Measurements from ENCODE around the gene ACOT11.

The ACOT11 gene

GRCh38 chr1:54585181-54586066 lies 37.4 kb downstream of the ACOT11 start:
- WGBS, 2 experiments: 93% methylated on average over 15 of the region's 15 CpGs
- Histone ChIP-seq H3K4me1 (ENCODE audit: control insufficient read depth, insufficient read depth, low read length) (peaks cover 23% of the 10 kb centered on the region), H3K4me3 (ENCODE audit: insufficient read depth, low read depth, low read length) (no peak overlapping the region), H3K27ac (ENCODE audit: insufficient read depth, low read depth, low read length, poor library complexity, severe bottlenecking) (no peak overlapping the region), H3K36me3 (ENCODE audit: control insufficient read depth, insufficient read depth, low read length) (no peaks in the 10 kb centered on the region), H3K27me3 (ENCODE audit: control insufficient read depth, insufficient read depth, low read length, poor library complexity, severe bottlenecking) (no peaks in the 10 kb centered on the region), H3K9me3 (ENCODE audit: control insufficient read depth, low read length) (no peaks in the 10 kb centered on the region)

GRCh38 chr1:54588377-54588776 lies 40.3 kb downstream of the ACOT11 start:
- Histone ChIP-seq H3K9me3 (ENCODE audit: control insufficient read depth, low read length) (no peaks in the 10 kb centered on the region), H3K27me3 (ENCODE audit: control insufficient read depth, insufficient read depth, low read length, poor library complexity, severe bottlenecking) (no peaks in the 10 kb centered on the region), H3K36me3 (ENCODE audit: control insufficient read depth, insufficient read depth, low read length) (no peaks in the 10 kb centered on the region), H3K4me1 (ENCODE audit: control insufficient read depth, insufficient read depth, low read length) (peaks cover 1% of the 10 kb centered on the region), H3K27ac (ENCODE audit: insufficient read depth, low read depth, low read length, poor library complexity, severe bottlenecking) (no peak overlapping the region), H3K4me3 (ENCODE audit: insufficient read depth, low read depth, low read length) (no peak overlapping the region)
- WGBS, 2 experiments: 91 to 93% methylated on average over 2 of the region's 2 CpGs

- no peak overlapping the region for H3K4me3 ChIP-seq (ENCODE audit: insufficient read depth, low read depth, low read length)
- 90 to 95% methylated on average over 5 of the region's 5 CpGs for WGBS, 2 experiments
- no peaks in the 10 kb centered on the region for H3K36me3 ChIP-seq (ENCODE audit: control insufficient read depth, insufficient read depth, low read length)
- H3K27me3 ChIP-seq (ENCODE audit: control insufficient read depth, insufficient read depth, low read length, poor library complexity, severe bottlenecking): no peaks in the 10 kb centered on the region
- no peaks in the 10 kb centered on the region for H3K4me1 ChIP-seq (ENCODE audit: control insufficient read depth, insufficient read depth, low read length)
- no peak overlapping the region for H3K27ac ChIP-seq (ENCODE audit: insufficient read depth, low read depth, low read length, poor library complexity, severe bottlenecking)
- no peaks in the 10 kb centered on the region for H3K9me3 ChIP-seq (ENCODE audit: control insufficient read depth, low read length)
Observed at GRCh38 chr1:54591127-54591756, 43.2 kb downstream of the ACOT11 start.

- Histone ChIP-seq H3K4me3 (ENCODE audit: insufficient read depth, low read depth, low read length) (no peak overlapping the region), H3K4me1 (ENCODE audit: control insufficient read depth, insufficient read depth, low read length) (no peaks in the 10 kb centered on the region), H3K9me3 (ENCODE audit: control insufficient read depth, low read length) (no peaks in the 10 kb centered on the region), H3K27me3 (ENCODE audit: control insufficient read depth, insufficient read depth, low read length, poor library complexity, severe bottlenecking) (no peaks in the 10 kb centered on the region), H3K36me3 (ENCODE audit: control insufficient read depth, insufficient read depth, low read length) (no peaks in the 10 kb centered on the region), H3K27ac (ENCODE audit: insufficient read depth, low read depth, low read length, poor library complexity, severe bottlenecking) (no peak overlapping the region)
- 93 to 94% methylated on average over 10 of the region's 10 CpGs for WGBS, 2 experiments
Observed at GRCh38 chr1:54593571-54594160, 45.6 kb downstream of the ACOT11 start.

GRCh38 chr1:54594463-54594862 lies 46.4 kb downstream of the ACOT11 start:
- H3K9me3 ChIP-seq (ENCODE audit: control insufficient read depth, low read length): no peaks in the 10 kb centered on the region
- H3K27ac ChIP-seq (ENCODE audit: insufficient read depth, low read depth, low read length, poor library complexity, severe bottlenecking): no peak overlapping the region
- H3K27me3 ChIP-seq (ENCODE audit: control insufficient read depth, insufficient read depth, low read length, poor library complexity, severe bottlenecking): no peaks in the 10 kb centered on the region
- WGBS, 2 experiments: 94 to 96% methylated on average over 16 of the region's 16 CpGs
- H3K4me3 ChIP-seq (ENCODE audit: insufficient read depth, low read depth, low read length): no peak overlapping the region
- no peaks in the 10 kb centered on the region for H3K4me1 ChIP-seq (ENCODE audit: control insufficient read depth, insufficient read depth, low read length)
- no peaks in the 10 kb centered on the region for H3K36me3 ChIP-seq (ENCODE audit: control insufficient read depth, insufficient read depth, low read length)

- H3K9me3 ChIP-seq (ENCODE audit: control insufficient read depth, low read length): no peaks in the 10 kb centered on the region
- no peaks in the 10 kb centered on the region for H3K36me3 ChIP-seq (ENCODE audit: control insufficient read depth, insufficient read depth, low read length)
- no peak overlapping the region for H3K27ac ChIP-seq (ENCODE audit: insufficient read depth, low read depth, low read length, poor library complexity, severe bottlenecking)
- no peaks in the 10 kb centered on the region for H3K27me3 ChIP-seq (ENCODE audit: control insufficient read depth, insufficient read depth, low read length, poor library complexity, severe bottlenecking)
- no peak overlapping the region for H3K4me3 ChIP-seq (ENCODE audit: insufficient read depth, low read depth, low read length)
- 89 to 93% methylated on average over 3 of the region's 3 CpGs for WGBS, 2 experiments
- no peaks in the 10 kb centered on the region for H3K4me1 ChIP-seq (ENCODE audit: control insufficient read depth, insufficient read depth, low read length)
Observed at GRCh38 chr1:54595956-54596498, 48.0 kb downstream of the ACOT11 start.

GRCh38 chr1:54596756-54597155 lies 48.7 kb downstream of the ACOT11 start:
- Histone ChIP-seq H3K27me3 (ENCODE audit: control insufficient read depth, insufficient read depth, low read length, poor library complexity, severe bottlenecking) (no peaks in the 10 kb centered on the region), H3K4me3 (ENCODE audit: insufficient read depth, low read depth, low read length) (no peak overlapping the region), H3K9me3 (ENCODE audit: control insufficient read depth, low read length) (no peaks in the 10 kb centered on the region), H3K27ac (ENCODE audit: insufficient read depth, low read depth, low read length, poor library complexity, severe bottlenecking) (no peak overlapping the region), H3K36me3 (ENCODE audit: control insufficient read depth, insufficient read depth, low read length) (no peaks in the 10 kb centered on the region), H3K4me1 (ENCODE audit: control insufficient read depth, insufficient read depth, low read length) (no peaks in the 10 kb centered on the region)
- 92 to 94% methylated on average over 3 of the region's 3 CpGs for WGBS, 2 experiments

- 66 to 71% methylated on average over 2 to 3 of the region's 3 CpGs for WGBS, 2 experiments
- H3K36me3 ChIP-seq (ENCODE audit: control insufficient read depth, insufficient read depth, low read length): no peaks in the 10 kb centered on the region
- H3K9me3 ChIP-seq (ENCODE audit: control insufficient read depth, low read length): no peaks in the 10 kb centered on the region
- no peak overlapping the region for H3K4me3 ChIP-seq (ENCODE audit: insufficient read depth, low read depth, low read length)
- H3K27me3 ChIP-seq (ENCODE audit: control insufficient read depth, insufficient read depth, low read length, poor library complexity, severe bottlenecking): no peaks in the 10 kb centered on the region
- no peak overlapping the region for H3K27ac ChIP-seq (ENCODE audit: insufficient read depth, low read depth, low read length, poor library complexity, severe bottlenecking)
- H3K4me1 ChIP-seq (ENCODE audit: control insufficient read depth, insufficient read depth, low read length): no peaks in the 10 kb centered on the region
Observed at GRCh38 chr1:54597455-54598030, 49.5 kb downstream of the ACOT11 start.

- Histone ChIP-seq H3K36me3 (ENCODE audit: control insufficient read depth, insufficient read depth, low read length) (no peaks in the 10 kb centered on the region), H3K27ac (ENCODE audit: insufficient read depth, low read depth, low read length, poor library complexity, severe bottlenecking) (no peak overlapping the region), H3K4me1 (ENCODE audit: control insufficient read depth, insufficient read depth, low read length) (no peaks in the 10 kb centered on the region), H3K9me3 (ENCODE audit: control insufficient read depth, low read length) (no peaks in the 10 kb centered on the region), H3K27me3 (ENCODE audit: control insufficient read depth, insufficient read depth, low read length, poor library complexity, severe bottlenecking) (no peaks in the 10 kb centered on the region), H3K4me3 (ENCODE audit: insufficient read depth, low read depth, low read length) (no peak overlapping the region)
- WGBS, 2 experiments: 93 to 95% methylated on average over 13 of the region's 13 CpGs
Observed at GRCh38 chr1:54599211-54599823, 51.3 kb downstream of the ACOT11 start.
